GM19395 (cell line): ENCODE measurements around the gene RHOV.

Source experiments
- ATAC-seq: cut with Tn5 transposase; IDR thresholded peaks from one replicate; pipeline ENCODE4 v1.9.1; 2021; ENCODE audit warnings: mild to moderate bottlenecking, moderate library complexity; ENCODE audit not compliant: unreplicated experiment

RHOV gene

GRCh38 chr15:40873694-40874561 is at the start of gene RHOV:
Gene RHOV, minus strand, starts transcription at chr15:40874234. Its CDS starts 95 bp downstream, at chr15:40874139.
- peak; percentile 57 for ATAC-seq

GRCh38 chr15:40923551-40923950 is 49.5 kb upstream of the RHOV start:
- ATAC-seq, result no peak

- no peak for ATAC-seq
Observed at GRCh38 chr15:40922608-40923005, 48.6 kb upstream of the RHOV start.

GRCh38 chr15:40921949-40922607 is 48.0 kb upstream of the RHOV start:
- no peak for ATAC-seq

- no peak for ATAC-seq
Observed at GRCh38 chr15:40918799-40919392, 44.9 kb upstream of the RHOV start.

GRCh38 chr15:40918146-40918798 is 44.2 kb upstream of the RHOV start:
- ATAC-seq, result no peak

- ATAC-seq, result no peak
Observed at GRCh38 chr15:40917585-40917984, 43.6 kb upstream of the RHOV start.

- ATAC-seq, result no peak
Observed at GRCh38 chr15:40915679-40916078, 41.6 kb upstream of the RHOV start.

- ATAC-seq, result no peak
Observed at GRCh38 chr15:40915116-40915661, 41.2 kb upstream of the RHOV start.

GRCh38 chr15:40914486-40914885 is 40.5 kb upstream of the RHOV start:
- no peak for ATAC-seq

GRCh38 chr15:40914013-40914412 is 40.0 kb upstream of the RHOV start:
- ATAC-seq, result no peak

GRCh38 chr15:40912478-40912877 is 38.4 kb upstream of the RHOV start:
- ATAC-seq, result no peak

GRCh38 chr15:40911693-40912092 is 37.7 kb upstream of the RHOV start:
- no peak for ATAC-seq

- no peak for ATAC-seq
Observed at GRCh38 chr15:40911141-40911540, 37.1 kb upstream of the RHOV start.

GRCh38 chr15:40909662-40910630 is 35.9 kb upstream of the RHOV start:
- no peak for ATAC-seq

- no peak for ATAC-seq
Observed at GRCh38 chr15:40908095-40908494, 34.1 kb upstream of the RHOV start.

GRCh38 chr15:40906991-40907802 is 33.2 kb upstream of the RHOV start:
- ATAC-seq, result no peak

GRCh38 chr15:40906091-40906990 is 32.3 kb upstream of the RHOV start:
- ATAC-seq, result peak; percentile 66
